Stimulated activated CD4-positive, alpha-beta T cell treated with anti-CD3 and anti-CD28 coated beads, Interleukin-4, amount 100 ng/mL, for 4 hours (primary cell): ENCODE results near the gene C10orf71.

Experiments
- DNase-seq, 2 experiments: peaks; one replicate each; pipeline ENCODE4 v3.0.0-alpha.2; 2020

Gene C10orf71

GRCh38 chr10:49364051-49364450 is 65.1 kb downstream of the C10orf71 start:
- no peak for DNase-seq

- no peak for DNase-seq
Measured at GRCh38 chr10:49364747-49365146, 65.8 kb downstream of the C10orf71 start.

- no peak for DNase-seq
Measured at GRCh38 chr10:49365275-49365674, 66.3 kb downstream of the C10orf71 start.

- DNase-seq: no peak
Measured at GRCh38 chr10:49365675-49366415, 66.9 kb downstream of the C10orf71 start.

GRCh38 chr10:49366460-49366859 is 67.5 kb downstream of the C10orf71 start:
- no peak for DNase-seq

GRCh38 chr10:49367600-49367999 is 68.6 kb downstream of the C10orf71 start:
- no peak for DNase-seq

- no peak for DNase-seq
Measured at GRCh38 chr10:49368256-49368655, 69.3 kb downstream of the C10orf71 start.

GRCh38 chr10:49369216-49370162 is 70.5 kb downstream of the C10orf71 start:
- no peak for DNase-seq

- no peak for DNase-seq
Measured at GRCh38 chr10:49370326-49371100, 71.5 kb downstream of the C10orf71 start.

GRCh38 chr10:49371967-49372366 is 73.0 kb downstream of the C10orf71 start:
- DNase-seq: no peak

- no peak for DNase-seq
Measured at GRCh38 chr10:49373361-49373760, 74.4 kb downstream of the C10orf71 start.

- DNase-seq: no peak
Measured at GRCh38 chr10:49374740-49375139, 75.8 kb downstream of the C10orf71 start.

GRCh38 chr10:49375611-49376010 is 76.6 kb downstream of the C10orf71 start:
- DNase-seq: no peak
